ENCODE measurements around the gene EPHB1. TPM values are rescaled to one million over a fixed set of nuclear protein-coding genes. Genes with fewer than 3 reads are reported as not detected.

Gene EPHB1
- total RNA-seq, 1 donor from 2014 or later: 0.53 TPM

GRCh38 chr3:134864636-134865035, 69.6 kb downstream of the EPHB1 start:
- H3K4me3 ChIP-seq: no peak overlapping the region

GRCh38 chr3:134867277-134867676, 72.2 kb downstream of the EPHB1 start:
- H3K27ac ChIP-seq: no peak overlapping the region
- no peaks in the 10 kb centered on the region for H3K4me1 ChIP-seq
- intact Hi-C loops (cut with DNase I): no loop called here
- H3K4me3 ChIP-seq: no peak overlapping the region
- TF ChIP-seq, protein P1, sequence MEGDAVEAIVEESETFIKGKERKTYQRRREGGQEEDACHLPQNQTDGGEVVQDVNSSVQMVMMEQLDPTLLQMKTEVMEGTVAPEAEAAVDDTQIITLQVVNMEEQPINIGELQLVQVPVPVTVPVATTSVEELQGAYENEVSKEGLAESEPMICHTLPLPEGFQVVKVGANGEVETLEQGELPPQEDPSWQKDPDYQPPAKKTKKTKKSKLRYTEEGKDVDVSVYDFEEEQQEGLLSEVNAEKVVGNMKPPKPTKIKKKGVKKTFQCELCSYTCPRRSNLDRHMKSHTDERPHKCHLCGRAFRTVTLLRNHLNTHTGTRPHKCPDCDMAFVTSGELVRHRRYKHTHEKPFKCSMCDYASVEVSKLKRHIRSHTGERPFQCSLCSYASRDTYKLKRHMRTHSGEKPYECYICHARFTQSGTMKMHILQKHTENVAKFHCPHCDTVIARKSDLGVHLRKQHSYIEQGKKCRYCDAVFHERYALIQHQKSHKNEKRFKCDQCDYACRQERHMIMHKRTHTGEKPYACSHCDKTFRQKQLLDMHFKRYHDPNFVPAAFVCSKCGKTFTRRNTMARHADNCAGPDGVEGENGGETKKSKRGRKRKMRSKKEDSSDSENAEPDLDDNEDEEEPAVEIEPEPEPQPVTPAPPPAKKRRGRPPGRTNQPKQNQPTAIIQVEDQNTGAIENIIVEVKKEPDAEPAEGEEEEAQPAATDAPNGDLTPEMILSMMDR (IDR thresholded peaks at IDR 0.05): no peak
- no peaks in the 10 kb centered on the region for H3K9me3 ChIP-seq
- DNase-seq (ENCODE audit: low spot score in 2 of 2): peak in 1 of 2 donors; percentile 15
- no peaks in the 10 kb centered on the region for H3K36me3 ChIP-seq
- no peaks in the 10 kb centered on the region for H3K27me3 ChIP-seq

More at GRCh38 chr3:134864636-134865035, 69.6 kb downstream of the EPHB1 start:
- peak in 1 of 2 donors; percentile 62 for DNase-seq (ENCODE audit: low spot score in 2 of 2)
- Histone ChIP-seq H3K36me3 (no peaks in the 10 kb centered on the region), H3K9me3 (no peaks in the 10 kb centered on the region), H3K27ac (no peak overlapping the region), H3K4me1 (no peaks in the 10 kb centered on the region), H3K27me3 (no peaks in the 10 kb centered on the region)
- intact Hi-C loops (cut with DNase I): no loop called here
- TF ChIP-seq, protein P1 (IDR thresholded peaks at IDR 0.05): no peak

DNA sequence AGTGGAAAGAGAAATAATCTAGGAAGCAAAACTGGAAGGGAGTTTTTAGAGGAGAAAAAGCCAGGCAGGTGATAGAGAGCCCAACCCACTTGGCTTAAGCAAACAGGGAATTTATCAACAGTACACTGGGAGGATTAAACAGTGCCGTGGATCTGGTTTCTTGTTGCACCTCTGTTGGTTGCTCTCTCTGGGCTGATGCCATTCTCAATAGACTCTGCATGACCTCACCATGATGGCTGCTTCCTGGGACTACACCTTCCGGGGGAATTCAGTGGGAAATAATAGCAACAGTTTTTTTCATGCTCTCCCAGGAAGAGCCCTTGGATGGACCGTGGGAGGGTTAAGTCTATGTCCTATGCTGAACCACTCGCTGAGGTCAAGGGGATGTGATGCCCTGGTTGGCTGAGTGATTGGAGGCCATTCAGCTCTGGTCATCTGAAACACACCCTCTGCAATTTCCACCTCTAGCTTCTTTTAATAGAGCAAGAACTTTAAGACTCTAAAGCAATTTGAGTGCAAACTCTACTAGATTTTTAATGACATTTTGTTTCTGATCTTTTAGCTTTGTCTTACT, 74.2 kb downstream of the EPHB1 start:
- peak in 1 of 2 donors; percentile 1 for DNase-seq (ENCODE audit: low spot score in 2 of 2)
- no peaks in the 10 kb centered on the region for H3K9me3 ChIP-seq

DNA sequence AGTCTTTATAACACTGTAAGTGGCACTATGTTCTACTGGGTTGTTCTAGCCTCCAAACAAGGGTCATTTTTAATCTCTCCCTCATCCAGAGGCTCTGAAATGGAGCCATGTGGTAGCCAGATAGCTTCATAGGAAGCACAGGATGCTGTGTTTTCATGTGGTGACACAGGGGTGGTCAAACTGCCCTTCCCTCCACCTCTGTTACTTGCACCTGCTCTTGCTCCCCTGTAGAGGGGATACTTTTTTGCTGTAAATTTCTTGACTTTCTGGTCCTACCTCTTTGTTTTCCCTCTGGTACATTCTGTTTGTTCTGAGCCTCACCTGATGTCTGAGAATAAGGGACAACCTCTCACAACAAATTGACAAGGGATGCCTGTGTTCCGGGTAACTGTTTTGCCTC, 76.8 kb downstream of the EPHB1 start:
- DNase-seq (ENCODE audit: low spot score in 2 of 2): no peak
- Histone ChIP-seq H3K4me3 (no peak overlapping the region), H3K36me3 (no peaks in the 10 kb centered on the region), H3K4me1 (no peaks in the 10 kb centered on the region), H3K27me3 (no peaks in the 10 kb centered on the region), H3K9me3 (no peaks in the 10 kb centered on the region), H3K27ac (no peak overlapping the region)
- intact Hi-C loops (cut with DNase I): no loop called here
- TF ChIP-seq, protein P1 (IDR thresholded peaks at IDR 0.05): no peak

More for the DNA sequence above, 74.2 kb downstream of the EPHB1 start:
- Histone ChIP-seq H3K4me3 (no peak overlapping the region), H3K4me1 (no peaks in the 10 kb centered on the region), H3K27me3 (no peaks in the 10 kb centered on the region), H3K27ac (no peak overlapping the region), H3K36me3 (no peaks in the 10 kb centered on the region)
- TF ChIP-seq, protein P1 (IDR thresholded peaks at IDR 0.05): no peak
- intact Hi-C loops (cut with DNase I): no loop called here

DNA sequence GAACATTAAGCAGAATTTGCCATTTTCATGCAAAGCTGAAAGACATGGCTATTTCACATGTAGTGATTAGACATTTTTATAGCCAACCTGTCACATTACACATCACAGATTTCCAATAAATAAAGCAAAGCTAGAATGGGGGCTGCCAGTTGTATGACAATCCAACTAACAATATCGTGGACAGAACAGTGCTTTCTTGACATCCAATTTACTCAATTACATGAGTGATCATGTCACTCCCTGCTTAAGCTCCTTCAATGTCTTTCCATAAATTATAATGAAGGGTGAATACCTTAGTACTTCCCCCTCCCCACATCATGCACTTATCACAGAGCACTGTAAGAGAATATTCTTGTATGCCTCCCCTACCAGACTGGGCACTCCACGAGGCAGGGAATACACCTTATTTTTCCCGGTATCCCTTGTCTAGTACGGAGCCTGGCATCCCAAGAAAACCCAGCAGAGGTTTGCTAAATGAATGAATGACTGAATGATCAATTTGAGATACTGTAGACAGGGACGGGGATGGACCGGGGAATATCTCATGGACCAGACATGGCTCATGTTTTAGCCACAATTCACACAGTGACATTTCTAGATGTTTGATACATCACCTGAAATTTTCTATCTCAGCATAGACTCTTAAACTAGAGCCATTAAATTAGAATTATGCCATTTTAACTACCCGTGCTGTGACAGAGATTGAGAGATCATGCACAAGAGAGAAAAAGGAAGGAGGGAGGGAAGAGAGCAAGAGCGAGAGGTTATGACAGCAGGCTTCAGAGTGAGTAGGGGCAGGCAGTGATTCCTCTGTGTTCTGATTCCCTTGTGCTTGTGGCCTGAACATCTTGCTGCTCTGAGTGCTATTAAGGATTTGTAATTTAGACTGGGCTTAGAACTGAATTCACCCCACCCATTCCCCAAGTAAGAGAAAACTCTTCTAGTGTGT, 77.7 kb downstream of the EPHB1 start:
- TF ChIP-seq, protein P1 (IDR thresholded peaks at IDR 0.05): no peak
- no peaks in the 10 kb centered on the region for H3K36me3 ChIP-seq
- intact Hi-C loops (cut with DNase I): no loop called here
- H3K4me3 ChIP-seq: no peak overlapping the region
- no peaks in the 10 kb centered on the region for H3K9me3 ChIP-seq
- no peak for DNase-seq (ENCODE audit: low spot score in 2 of 2)
- no peak overlapping the region for H3K27ac ChIP-seq
- H3K4me1 ChIP-seq: no peaks in the 10 kb centered on the region
- H3K27me3 ChIP-seq: no peaks in the 10 kb centered on the region

Data from ascending aorta (tissue), 2 donors.